Esophagus squamous epithelium (tissue), 5 donors: ENCODE data around the gene STARD7. TPM values are rescaled to one million over a fixed set of nuclear protein-coding genes. Genes with fewer than 3 reads are reported as not detected.

ENCODE experiments used
- DNase-seq: peaks from one replicate; lab custom pipeline; 2025; lab: John Stamatoyannopoulos, UW
- H3K27ac ChIP-seq, 4 donors: fragments of 200-600 bp; sonication (generic); one replicate each; pipeline ENCODE4 v1.5.1; 2016 to 2019; ENCODE audit warnings: mild to moderate bottlenecking in 1 of 4
- H3K27me3 ChIP-seq, 4 donors: fragments of 200-600 bp; sonication (generic); 1 replicate in 3 of 4; 2 replicates in 1 of 4; pipeline versions ENCODE4 v1.5.1 to v1.6.0; 2017 to 2021; ENCODE audit warnings: antibody characterized with exemption in 1 of 4
- H3K36me3 ChIP-seq, 3 donors: fragments of 200-600 bp; sonication (generic); one replicate each; pipeline ENCODE4 v1.5.1; 2016 to 2019
- H3K4me1 ChIP-seq, 3 donors: fragments of 200-600 bp; sonication (generic); one replicate each; pipeline ENCODE4 v1.5.1; 2017 to 2019
- H3K4me3 ChIP-seq, 4 donors: fragments of 200-600 bp; sonication (generic); 1 replicate in 3 of 4; 2 replicates in 1 of 4; pipeline ENCODE4 v1.5.1; 2016 to 2019; ENCODE audit warnings: mild to moderate bottlenecking in 2 of 4, moderate library complexity in 1 of 4
- H3K9me3 ChIP-seq, 3 donors: fragments of 200-600 bp; sonication (generic); one replicate each; pipeline ENCODE4 v1.5.1; 2016 to 2019
- POLR2A ChIP-seq, 4 donors: fragments of 450-650 bp; IDR thresholded peaks; one replicate each; pipeline ENCODE4 v1.6.1; 2017; ENCODE audit warnings: antibody characterized with exemption in 4 of 4, mild to moderate bottlenecking in 4 of 4, moderate library complexity in 3 of 4
- WGBS, 2 donors: methylation state at CpG; one replicate each; pipeline ENCODE4 v1.1.5; 2018; 5-methylcytosine and 5-hydroxymethylcytosine counted together
- intact Hi-C: fragments of 100-400 bp; cut with DNase I; formaldehyde crosslinking; loops from one replicate; pipeline ENCODE4 v1.15.0; 2022
- total RNA-seq, 4 donors: library from RNA; depleted of rRNA; stranded (reverse); fragments of >200 nt; gene quantifications; one replicate each; pipeline ENCODE4 v1.1.0, GENCODE V29; 2016
- TF ChIP-seq, protein P1 (sequence below), 6 experiments: fragments of 450-650 bp in 4 of 6; fragments of 200-600 bp in 2 of 6; sonication (generic) in 2 of 6; IDR thresholded peaks; one replicate each; pipeline ENCODE4 v1.5.1; 2016 to 2019; ENCODE audit warnings: antibody characterized with exemption in 6 of 6, mild to moderate bottlenecking in 4 of 6, moderate library complexity in 4 of 6
- donor health status: DM: yes; HTN: yes; CAD: no.

STARD7 gene
- total RNA-seq, 4 donors from 2014 or later: 84.2 to 137 (median 111) TPM

DNA sequence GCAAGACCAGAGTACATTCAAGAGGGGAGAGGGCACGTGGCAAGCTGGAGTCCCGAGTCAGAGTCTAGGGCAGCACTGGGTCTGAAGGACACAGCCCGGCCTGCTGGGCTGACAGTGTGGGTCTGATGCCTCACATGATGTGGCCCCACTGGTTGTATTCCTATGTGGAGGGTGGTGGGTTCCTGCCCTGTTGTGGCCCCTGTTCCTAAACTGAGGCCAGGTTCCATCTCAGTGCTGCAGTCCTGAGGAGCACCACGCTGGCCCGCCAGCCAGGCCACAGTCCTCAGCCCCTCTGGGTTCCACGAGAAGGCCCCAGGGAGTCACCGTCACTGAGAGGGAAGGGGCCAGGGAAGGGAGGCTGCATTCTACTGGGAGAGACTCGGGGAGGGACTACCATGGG lies 43.9 kb upstream of the STARD7 start:
- no peak for TF ChIP-seq POLR2A (IDR thresholded peaks at IDR 0.05)
- TF ChIP-seq, protein P1, sequence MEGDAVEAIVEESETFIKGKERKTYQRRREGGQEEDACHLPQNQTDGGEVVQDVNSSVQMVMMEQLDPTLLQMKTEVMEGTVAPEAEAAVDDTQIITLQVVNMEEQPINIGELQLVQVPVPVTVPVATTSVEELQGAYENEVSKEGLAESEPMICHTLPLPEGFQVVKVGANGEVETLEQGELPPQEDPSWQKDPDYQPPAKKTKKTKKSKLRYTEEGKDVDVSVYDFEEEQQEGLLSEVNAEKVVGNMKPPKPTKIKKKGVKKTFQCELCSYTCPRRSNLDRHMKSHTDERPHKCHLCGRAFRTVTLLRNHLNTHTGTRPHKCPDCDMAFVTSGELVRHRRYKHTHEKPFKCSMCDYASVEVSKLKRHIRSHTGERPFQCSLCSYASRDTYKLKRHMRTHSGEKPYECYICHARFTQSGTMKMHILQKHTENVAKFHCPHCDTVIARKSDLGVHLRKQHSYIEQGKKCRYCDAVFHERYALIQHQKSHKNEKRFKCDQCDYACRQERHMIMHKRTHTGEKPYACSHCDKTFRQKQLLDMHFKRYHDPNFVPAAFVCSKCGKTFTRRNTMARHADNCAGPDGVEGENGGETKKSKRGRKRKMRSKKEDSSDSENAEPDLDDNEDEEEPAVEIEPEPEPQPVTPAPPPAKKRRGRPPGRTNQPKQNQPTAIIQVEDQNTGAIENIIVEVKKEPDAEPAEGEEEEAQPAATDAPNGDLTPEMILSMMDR (IDR thresholded peaks at IDR 0.05): no peak
- no peak overlapping the region for H3K4me3 ChIP-seq
- no peaks in the 10 kb centered on the region for H3K9me3 ChIP-seq
- no peak overlapping the region for H3K27ac ChIP-seq
- intact Hi-C loops: no loop called here
- no peaks in the 10 kb centered on the region for H3K27me3 ChIP-seq
- H3K36me3 ChIP-seq: peaks cover 26 to 82% (median 34%) of the 10 kb centered on the region in 3 donors
- peaks cover 0 to 69% (median 3%) of the 10 kb centered on the region in 3 donors for H3K4me1 ChIP-seq
- WGBS, 2 donors: 88 to 95% methylated on average over 4 to 5 of the region's 8 CpGs
- no peak for DNase-seq

DNA sequence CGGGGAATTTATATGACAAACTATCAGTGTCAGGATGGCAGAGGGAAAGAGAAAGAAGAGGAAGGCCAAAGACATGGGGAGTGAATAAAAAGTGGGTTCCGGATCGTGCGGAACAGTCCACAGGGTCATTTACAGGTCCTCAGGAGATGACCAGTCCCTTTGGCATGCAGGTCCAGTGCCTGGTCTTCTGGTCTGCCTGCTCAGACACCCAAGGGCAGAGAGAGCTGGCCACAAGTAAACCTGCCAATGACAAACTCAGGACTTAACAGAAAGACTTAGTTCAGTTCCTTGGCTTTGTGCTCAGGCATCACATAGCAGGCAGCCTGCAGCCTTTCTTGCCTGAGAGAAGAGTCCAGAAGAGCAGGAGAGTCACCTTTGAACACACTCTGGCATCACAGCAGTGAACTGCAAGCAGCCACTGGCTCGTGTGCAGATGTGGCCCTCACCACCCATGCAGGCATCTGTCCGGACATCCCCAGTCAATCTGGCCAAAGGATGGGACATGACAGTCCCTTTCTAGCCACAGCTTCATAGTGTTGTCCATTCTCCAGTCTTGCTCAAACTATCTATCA lies 43.2 kb upstream of the STARD7 start:
- Histone ChIP-seq H3K27ac (peak overlapping the region in 2 of 4 donors; percentile 2 to 41), H3K27me3 (no peaks in the 10 kb centered on the region), H3K4me3 (no peak overlapping the region), H3K4me1 (peaks cover 0 to 69% (median 3%) of the 10 kb centered on the region in 3 donors), H3K36me3 (peaks cover 26 to 75% (median 34%) of the 10 kb centered on the region in 3 donors), H3K9me3 (no peaks in the 10 kb centered on the region)
- no peak for TF ChIP-seq POLR2A (IDR thresholded peaks at IDR 0.05)
- TF ChIP-seq, protein P1 (IDR thresholded peaks at IDR 0.05): no peak
- no peak for DNase-seq
- WGBS, 2 donors: 59 to 79% methylated on average over 6 of the region's 6 CpGs
- intact Hi-C loops: no loop called here

DNA sequence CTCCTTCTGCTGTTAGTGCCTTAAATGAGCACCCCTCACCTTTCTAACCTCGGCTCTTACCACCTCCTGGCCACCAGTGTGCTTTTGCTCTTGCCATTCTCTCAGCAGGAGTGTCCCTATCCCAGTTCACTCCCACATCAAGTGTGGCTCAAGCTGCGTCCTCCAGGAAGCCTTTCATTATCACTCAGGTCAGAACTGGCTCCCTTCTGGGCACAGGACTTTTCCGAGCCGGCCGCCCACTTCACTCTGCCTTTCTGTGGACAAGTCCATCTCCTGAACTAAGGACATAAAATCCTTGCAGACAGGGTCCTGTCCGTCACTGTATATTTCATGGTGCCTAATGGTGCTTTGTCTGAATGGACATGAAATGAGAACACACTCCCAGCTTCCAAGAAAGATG lies 41.6 kb upstream of the STARD7 start:
- Histone ChIP-seq H3K4me1 (peaks cover 0 to 66% (median 6%) of the 10 kb centered on the region in 3 donors), H3K4me3 (no peak overlapping the region), H3K9me3 (no peaks in the 10 kb centered on the region), H3K27me3 (no peaks in the 10 kb centered on the region), H3K27ac (peak overlapping the region in 2 of 4 donors; percentile 2 to 35), H3K36me3 (peaks cover 26 to 59% (median 33%) of the 10 kb centered on the region in 3 donors)
- TF ChIP-seq POLR2A (IDR thresholded peaks at IDR 0.05): no peak
- TF ChIP-seq, protein P1 (IDR thresholded peaks at IDR 0.05): no peak
- 81 to 85% methylated on average over 5 to 6 of the region's 6 CpGs for WGBS, 2 donors
- no peak for DNase-seq
- intact Hi-C loops: no loop called here

DNA sequence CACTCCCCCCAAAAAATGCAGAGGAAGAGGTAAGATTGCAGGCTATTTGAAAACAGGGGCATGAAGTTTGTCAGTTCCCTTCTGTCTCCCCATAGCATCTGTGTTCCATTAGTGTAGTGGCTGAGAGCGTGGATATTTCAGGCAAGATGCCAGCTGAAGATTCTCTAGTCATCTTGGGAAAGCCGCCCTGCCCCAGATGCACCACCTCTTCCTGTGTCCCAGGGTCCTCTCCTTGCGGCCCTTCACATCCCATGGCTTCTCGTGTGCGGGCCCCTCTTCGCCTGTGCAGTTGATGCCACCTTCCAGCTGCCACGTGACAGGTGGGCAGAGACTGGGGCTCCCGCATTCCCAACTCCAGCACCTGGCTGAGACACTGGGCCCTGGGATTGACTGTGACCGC lies 41.0 kb upstream of the STARD7 start:
- Histone ChIP-seq H3K27ac (peak overlapping the region in 1 of 4 donors; percentile 35), H3K27me3 (no peaks in the 10 kb centered on the region), H3K9me3 (no peaks in the 10 kb centered on the region), H3K4me1 (peaks cover 0 to 60% (median 6%) of the 10 kb centered on the region in 3 donors), H3K36me3 (peaks cover 26 to 53% (median 28%) of the 10 kb centered on the region in 3 donors), H3K4me3 (no peak overlapping the region)
- 88 to 94% methylated on average over 9 of the region's 9 CpGs for WGBS, 2 donors
- intact Hi-C loops: no loop called here
- no peak for TF ChIP-seq POLR2A (IDR thresholded peaks at IDR 0.05)
- TF ChIP-seq, protein P1 (IDR thresholded peaks at IDR 0.05): no peak
- no peak for DNase-seq

DNA sequence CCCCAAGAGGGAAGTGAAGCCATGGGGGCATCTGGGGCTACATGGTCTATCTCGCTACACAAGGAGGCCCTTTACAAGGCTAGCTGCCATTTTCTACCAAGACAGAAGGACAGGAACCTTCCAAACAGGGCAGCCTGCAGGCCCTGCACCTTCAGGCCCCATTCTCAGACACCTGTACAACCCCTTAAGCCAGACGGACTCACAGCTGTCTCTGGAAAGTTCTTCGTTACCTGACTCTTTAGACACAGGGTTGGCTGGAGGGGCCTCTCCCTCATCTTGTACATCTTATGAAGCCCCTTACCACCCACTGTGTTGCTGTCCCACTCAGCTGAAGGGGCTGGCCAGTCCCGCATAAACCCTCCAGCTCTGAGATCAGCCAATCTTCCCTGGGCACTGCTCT lies 40.0 kb upstream of the STARD7 start:
- DNase-seq: no peak
- H3K27me3 ChIP-seq: no peaks in the 10 kb centered on the region
- 88 to 89% methylated on average over 1 to 4 of the region's 4 CpGs for WGBS, 2 donors
- no peaks in the 10 kb centered on the region for H3K9me3 ChIP-seq
- no peak overlapping the region for H3K4me3 ChIP-seq
- peaks cover 0 to 50% (median 3%) of the 10 kb centered on the region in 3 donors for H3K4me1 ChIP-seq
- TF ChIP-seq, protein P1 (IDR thresholded peaks at IDR 0.05): no peak
- no peak for TF ChIP-seq POLR2A (IDR thresholded peaks at IDR 0.05)
- H3K36me3 ChIP-seq: peaks cover 19 to 43% (median 21%) of the 10 kb centered on the region in 3 donors
- intact Hi-C loops: no loop called here
- H3K27ac ChIP-seq: no peak overlapping the region
